ENCODE measurements around the gene RFNG. TPM values are rescaled to one million over a fixed set of nuclear protein-coding genes. Genes with fewer than 3 reads are reported as not detected.

Gene RFNG
- polyA plus RNA-seq (2013, experiment 1 of 2) = 21.6 TPM
- 23.0 TPM for polyA plus RNA-seq (2013, experiment 2 of 2)

GRCh38 chr17:82051776-82052637 is at the start of gene RFNG, which contains the start of gene GPS1:
Gene RFNG (minus strand): TSS chr17:82051811. CDS start chr17:82051766, 45 bp downstream.
Gene GPS1 (plus strand): TSS chr17:82051898. CDS start chr17:82051932, 34 bp downstream.
- H3K4me1 ChIP-seq (ENCODE audit: insufficient read depth, low read length) = no peaks in the 10 kb centered on the region
- under 1% methylated on average over 94 of the region's 94 CpGs for WGBS
- H3K27ac ChIP-seq (ENCODE audit: low read depth, low read length) = no peak within 1 kb of the TSS
- peak within 1 kb of the TSS; percentile 96 for H3K4me3 ChIP-seq (ENCODE audit: low read length)
- no peaks in the 10 kb centered on the region for H3K9me3 ChIP-seq (ENCODE audit: insufficient read depth, low read depth, low read length)
- no peaks in the 10 kb centered on the region for H3K27me3 ChIP-seq (ENCODE audit: insufficient read depth, low read length)
- H3K9ac ChIP-seq (ENCODE audit: low read depth, low read length) = peak within 1 kb of the TSS; percentile 81
- peaks cover 60% of the 10 kb centered on the region for H3K36me3 ChIP-seq (ENCODE audit: insufficient read depth, low read length)

GRCh38 chr17:82101301-82101715 is 49.7 kb upstream of the RFNG start:
- 87% methylated on average over 9 of the region's 10 CpGs for WGBS
- Histone ChIP-seq H3K4me1 (ENCODE audit: insufficient read depth, low read length) (peaks cover 25% of the 10 kb centered on the region), H3K27me3 (ENCODE audit: insufficient read depth, low read length) (no peaks in the 10 kb centered on the region), H3K9ac (ENCODE audit: low read depth, low read length) (no peak overlapping the region), H3K36me3 (ENCODE audit: insufficient read depth, low read length) (peaks cover 4% of the 10 kb centered on the region), H3K9me3 (ENCODE audit: insufficient read depth, low read depth, low read length) (no peaks in the 10 kb centered on the region), H3K4me3 (ENCODE audit: low read length) (no peak overlapping the region), H3K27ac (ENCODE audit: low read depth, low read length) (no peak overlapping the region)

- WGBS = 88% methylated on average over 35 of the region's 35 CpGs
- Histone ChIP-seq H3K9ac (ENCODE audit: low read depth, low read length) (no peak overlapping the region), H3K4me3 (ENCODE audit: low read length) (no peak overlapping the region), H3K27me3 (ENCODE audit: insufficient read depth, low read length) (no peaks in the 10 kb centered on the region), H3K27ac (ENCODE audit: low read depth, low read length) (no peak overlapping the region), H3K36me3 (ENCODE audit: insufficient read depth, low read length) (peaks cover 10% of the 10 kb centered on the region), H3K4me1 (ENCODE audit: insufficient read depth, low read length) (peaks cover 22% of the 10 kb centered on the region), H3K9me3 (ENCODE audit: insufficient read depth, low read depth, low read length) (no peaks in the 10 kb centered on the region)
Measured at GRCh38 chr17:82100502-82101298, 49.1 kb upstream of the RFNG start.

GRCh38 chr17:82098939-82099763 is 47.5 kb upstream of the RFNG start:
- H3K4me3 ChIP-seq (ENCODE audit: low read length) = peak overlapping the region; percentile 72
- H3K4me1 ChIP-seq (ENCODE audit: insufficient read depth, low read length) = peaks cover 21% of the 10 kb centered on the region
- H3K27ac ChIP-seq (ENCODE audit: low read depth, low read length) = peak overlapping the region; percentile 96
- H3K27me3 ChIP-seq (ENCODE audit: insufficient read depth, low read length) = no peaks in the 10 kb centered on the region
- H3K36me3 ChIP-seq (ENCODE audit: insufficient read depth, low read length) = peaks cover 22% of the 10 kb centered on the region
- 13% methylated on average over 80 of the region's 80 CpGs for WGBS
- H3K9ac ChIP-seq (ENCODE audit: low read depth, low read length) = peak overlapping the region; percentile 97
- no peaks in the 10 kb centered on the region for H3K9me3 ChIP-seq (ENCODE audit: insufficient read depth, low read depth, low read length)

GRCh38 chr17:82098169-82098938 is 46.7 kb upstream of the RFNG start, which contains the start of gene FASN:
Gene FASN (minus strand): TSS chr17:82098236. CDS start chr17:82096445, 1,791 bp downstream.
- Histone ChIP-seq H3K9me3 (ENCODE audit: insufficient read depth, low read depth, low read length) (no peaks in the 10 kb centered on the region), H3K36me3 (ENCODE audit: insufficient read depth, low read length) (peaks cover 29% of the 10 kb centered on the region), H3K4me1 (ENCODE audit: insufficient read depth, low read length) (peaks cover 15% of the 10 kb centered on the region), H3K27me3 (ENCODE audit: insufficient read depth, low read length) (no peaks in the 10 kb centered on the region), H3K9ac (ENCODE audit: low read depth, low read length) (peak within 1 kb of the TSS; percentile 97), H3K4me3 (ENCODE audit: low read length) (peak within 1 kb of the TSS; percentile 74), H3K27ac (ENCODE audit: low read depth, low read length) (peak within 1 kb of the TSS; percentile 96)
- WGBS = under 1% methylated on average over 121 of the region's 124 CpGs

- H3K27me3 ChIP-seq (ENCODE audit: insufficient read depth, low read length) = no peaks in the 10 kb centered on the region
- peaks cover 12% of the 10 kb centered on the region for H3K4me1 ChIP-seq (ENCODE audit: insufficient read depth, low read length)
- peak overlapping the region; percentile 90 for H3K9ac ChIP-seq (ENCODE audit: low read depth, low read length)
- peak overlapping the region; percentile 74 for H3K4me3 ChIP-seq (ENCODE audit: low read length)
- H3K27ac ChIP-seq (ENCODE audit: low read depth, low read length) = peak overlapping the region; percentile 70
- WGBS = under 1% methylated on average over 36 of the region's 36 CpGs
- H3K9me3 ChIP-seq (ENCODE audit: insufficient read depth, low read depth, low read length) = no peaks in the 10 kb centered on the region
- peaks cover 34% of the 10 kb centered on the region for H3K36me3 ChIP-seq (ENCODE audit: insufficient read depth, low read length)
Measured at GRCh38 chr17:82097919-82098168, 46.2 kb upstream of the RFNG start.

- WGBS = 2% methylated on average over 77 of the region's 77 CpGs
- Histone ChIP-seq H3K9me3 (ENCODE audit: insufficient read depth, low read depth, low read length) (no peaks in the 10 kb centered on the region), H3K4me1 (ENCODE audit: insufficient read depth, low read length) (peaks cover 11% of the 10 kb centered on the region), H3K9ac (ENCODE audit: low read depth, low read length) (peak overlapping the region; percentile 90), H3K27me3 (ENCODE audit: insufficient read depth, low read length) (no peaks in the 10 kb centered on the region), H3K36me3 (ENCODE audit: insufficient read depth, low read length) (peaks cover 36% of the 10 kb centered on the region), H3K27ac (ENCODE audit: low read depth, low read length) (peak overlapping the region; percentile 70), H3K4me3 (ENCODE audit: low read length) (peak overlapping the region; percentile 74)
Measured at GRCh38 chr17:82097184-82097918, 45.7 kb upstream of the RFNG start.

- peak overlapping the region; percentile 90 for H3K9ac ChIP-seq (ENCODE audit: low read depth, low read length)
- peak overlapping the region; percentile 74 for H3K4me3 ChIP-seq (ENCODE audit: low read length)
- H3K27ac ChIP-seq (ENCODE audit: low read depth, low read length) = no peak overlapping the region
- peaks cover 11% of the 10 kb centered on the region for H3K4me1 ChIP-seq (ENCODE audit: insufficient read depth, low read length)
- H3K27me3 ChIP-seq (ENCODE audit: insufficient read depth, low read length) = no peaks in the 10 kb centered on the region
- peaks cover 42% of the 10 kb centered on the region for H3K36me3 ChIP-seq (ENCODE audit: insufficient read depth, low read length)
- no peaks in the 10 kb centered on the region for H3K9me3 ChIP-seq (ENCODE audit: insufficient read depth, low read depth, low read length)
- WGBS = 67% methylated on average over 8 of the region's 8 CpGs
Measured at GRCh38 chr17:82096709-82097183, 45.1 kb upstream of the RFNG start.

GRCh38 chr17:82095777-82096708 is 44.4 kb upstream of the RFNG start:
- 94% methylated on average over 35 of the region's 35 CpGs for WGBS
- Histone ChIP-seq H3K36me3 (ENCODE audit: insufficient read depth, low read length) (peaks cover 49% of the 10 kb centered on the region), H3K27ac (ENCODE audit: low read depth, low read length) (no peak overlapping the region), H3K9ac (ENCODE audit: low read depth, low read length) (peak overlapping the region; percentile 90; the same call in 1 of the 2 replicates), H3K4me3 (ENCODE audit: low read length) (peak overlapping the region; percentile 74), H3K4me1 (ENCODE audit: insufficient read depth, low read length) (peaks cover 7% of the 10 kb centered on the region), H3K27me3 (ENCODE audit: insufficient read depth, low read length) (no peaks in the 10 kb centered on the region), H3K9me3 (ENCODE audit: insufficient read depth, low read depth, low read length) (no peaks in the 10 kb centered on the region)

Data from HUES64 (cell line).